Ishikawa (cell line): ENCODE measurements around the gene PKP1.

ENCODE experiments used
- EP300 ChIP-seq: IDR thresholded peaks from 2 replicates; pipeline ENCODE4 v1.6.1; 2012; ENCODE audit warnings: borderline replicate concordance
- MAX ChIP-seq: IDR thresholded peaks from 2 replicates; pipeline ENCODE4 v1.6.1; 2012
- TCF12 ChIP-seq: IDR thresholded peaks from 2 replicates; pipeline ENCODE4 v1.6.1; 2012; ENCODE audit warnings: low read depth
- YY1 ChIP-seq: IDR thresholded peaks from 2 replicates; pipeline ENCODE4 v1.6.1; 2012; ENCODE audit warnings: low read depth
- TF ChIP-seq, protein P1 (sequence below): IDR thresholded peaks from 2 replicates; pipeline ENCODE4 v1.6.1; 2012; ENCODE audit warnings: low read depth, mild to moderate bottlenecking

DNA sequence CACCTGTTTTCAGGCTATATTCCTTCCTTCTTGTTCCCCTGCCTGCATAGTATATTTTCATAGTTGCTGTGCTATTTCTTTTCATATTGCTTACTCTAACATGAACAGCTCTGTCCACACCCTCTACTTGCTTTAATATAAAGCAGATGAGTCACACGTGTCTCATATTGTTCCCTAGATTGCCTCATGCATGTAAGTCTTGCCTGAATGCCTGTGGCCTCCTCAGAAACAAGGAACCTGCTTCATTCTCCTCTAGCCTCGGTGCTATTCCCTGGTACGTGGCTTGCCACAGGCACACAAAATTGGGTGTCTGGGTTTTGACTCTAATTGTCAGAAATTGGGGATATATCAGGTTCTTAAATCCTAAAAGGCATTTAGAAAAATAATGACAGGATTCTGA lies 16.5 kb upstream of the PKP1 start:
- TF ChIP-seq, protein P1, sequence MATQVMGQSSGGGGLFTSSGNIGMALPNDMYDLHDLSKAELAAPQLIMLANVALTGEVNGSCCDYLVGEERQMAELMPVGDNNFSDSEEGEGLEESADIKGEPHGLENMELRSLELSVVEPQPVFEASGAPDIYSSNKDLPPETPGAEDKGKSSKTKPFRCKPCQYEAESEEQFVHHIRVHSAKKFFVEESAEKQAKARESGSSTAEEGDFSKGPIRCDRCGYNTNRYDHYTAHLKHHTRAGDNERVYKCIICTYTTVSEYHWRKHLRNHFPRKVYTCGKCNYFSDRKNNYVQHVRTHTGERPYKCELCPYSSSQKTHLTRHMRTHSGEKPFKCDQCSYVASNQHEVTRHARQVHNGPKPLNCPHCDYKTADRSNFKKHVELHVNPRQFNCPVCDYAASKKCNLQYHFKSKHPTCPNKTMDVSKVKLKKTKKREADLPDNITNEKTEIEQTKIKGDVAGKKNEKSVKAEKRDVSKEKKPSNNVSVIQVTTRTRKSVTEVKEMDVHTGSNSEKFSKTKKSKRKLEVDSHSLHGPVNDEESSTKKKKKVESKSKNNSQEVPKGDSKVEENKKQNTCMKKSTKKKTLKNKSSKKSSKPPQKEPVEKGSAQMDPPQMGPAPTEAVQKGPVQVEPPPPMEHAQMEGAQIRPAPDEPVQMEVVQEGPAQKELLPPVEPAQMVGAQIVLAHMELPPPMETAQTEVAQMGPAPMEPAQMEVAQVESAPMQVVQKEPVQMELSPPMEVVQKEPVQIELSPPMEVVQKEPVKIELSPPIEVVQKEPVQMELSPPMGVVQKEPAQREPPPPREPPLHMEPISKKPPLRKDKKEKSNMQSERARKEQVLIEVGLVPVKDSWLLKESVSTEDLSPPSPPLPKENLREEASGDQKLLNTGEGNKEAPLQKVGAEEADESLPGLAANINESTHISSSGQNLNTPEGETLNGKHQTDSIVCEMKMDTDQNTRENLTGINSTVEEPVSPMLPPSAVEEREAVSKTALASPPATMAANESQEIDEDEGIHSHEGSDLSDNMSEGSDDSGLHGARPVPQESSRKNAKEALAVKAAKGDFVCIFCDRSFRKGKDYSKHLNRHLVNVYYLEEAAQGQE, result no peak
- TF ChIP-seq YY1 (no peak), MAX (peak; percentile 65; the same call in 1 of the 2 replicates), TCF12 (no peak), EP300 (peak; percentile 61; the same call in 1 of the 2 replicates)
